RWPE1 (cell line): Measurements from ENCODE around the gene TMEM229A.

Source experiments
- CTCF ChIA-PET: fragments of 350-600 bp; sonication (Branson Sonifier 250); formaldehyde crosslinking; extraction: SDS; loops from one replicate; lab custom pipeline; 2021; lab: Yijun Ruan, JAX
- POLR2A ChIA-PET: fragments of 400-600 bp; formaldehyde crosslinking; extraction: SDS; loops from one replicate; lab custom pipeline; 2020; ENCODE audit warnings: antibody characterized with exemption; ENCODE audit not compliant: low non-redundant PET; lab: Yijun Ruan, JAX
- DNase-seq: peaks from one replicate; pipeline ENCODE4 v3.0.0; 2012; ENCODE audit warnings: low spot score
- H3K27ac ChIP-seq: fragments of 450-650 bp; 2 replicates; pipeline ENCODE4 v1.5.1; 2017
- CTCF ChIP-seq: fragments of 450-650 bp; conservative IDR thresholded peaks from 2 replicates; pipeline ENCODE4 v1.5.1; 2017; ENCODE audit warnings: low read depth, mild to moderate bottlenecking

The TMEM229A gene

GRCh38 chr7:123999703-124000102 is 33.2 kb downstream of the TMEM229A start:
- POLR2A ChIA-PET = no interaction called here
- TF ChIP-seq CTCF = no peak
- H3K27ac ChIP-seq = no peak overlapping the region
- CTCF ChIA-PET = no interaction called here
- DNase-seq = no peak

GRCh38 chr7:123998921-123999320 is 33.9 kb downstream of the TMEM229A start:
- POLR2A ChIA-PET = no interaction called here
- H3K27ac ChIP-seq = no peak overlapping the region
- TF ChIP-seq CTCF = no peak
- CTCF ChIA-PET = no interaction called here
- no peak for DNase-seq

GRCh38 chr7:123996327-123996625 is 36.6 kb downstream of the TMEM229A start:
- DNase-seq = no peak
- no peak overlapping the region for H3K27ac ChIP-seq
- ChIA-PET POLR2A (no interaction called here), CTCF (no interaction called here)
- TF ChIP-seq CTCF = no peak

GRCh38 chr7:123995617-123996326 is 37.1 kb downstream of the TMEM229A start:
- H3K27ac ChIP-seq = no peak overlapping the region
- ChIA-PET POLR2A (no interaction called here), CTCF (no interaction called here)
- TF ChIP-seq CTCF = no peak
- DNase-seq = no peak

- no peak for DNase-seq
- ChIA-PET POLR2A (no interaction called here), CTCF (no interaction called here)
- H3K27ac ChIP-seq = no peak overlapping the region
- TF ChIP-seq CTCF = no peak
Measured at GRCh38 chr7:123994449-123994848, 38.4 kb downstream of the TMEM229A start.

GRCh38 chr7:123993996-123994395 is 38.9 kb downstream of the TMEM229A start:
- POLR2A ChIA-PET = no interaction called here
- CTCF ChIA-PET = no interaction called here
- DNase-seq = no peak
- no peak overlapping the region for H3K27ac ChIP-seq
- no peak for TF ChIP-seq CTCF
